ENCODE measurements around the gene TEX2.

- TF ChIP-seq CTCF (IDR thresholded peaks at IDR 0.05; ENCODE audit: low read depth, low read length) (no peak), EZH2phosphoT487 (IDR thresholded peaks at IDR 0.05; ENCODE audit: low read depth) (no peak)
Measured at GRCh38 chr17:64155129-64155528, 107.9 kb downstream of the TEX2 start.

Data from OCI-LY3 (cell line).